ENCODE results near the gene TCIRG1.

- no peak for TF ChIP-seq CTCF (IDR thresholded peaks at IDR 0.05; ENCODE audit: insufficient read depth, low read length)
- TF ChIP-seq REST (IDR thresholded peaks at IDR 0.05; ENCODE audit: insufficient replicate concordance, low read depth) = no peak
- TF ChIP-seq SPI1 (IDR thresholded peaks at IDR 0.05; ENCODE audit: borderline replicate concordance, low read depth) = no peak
Measured at GRCh38 chr11:68044145-68044813, 5.5 kb downstream of the TCIRG1 start.

All from HL-60 (cell line).